ENCODE data around the gene SLC7A7.

DNA sequence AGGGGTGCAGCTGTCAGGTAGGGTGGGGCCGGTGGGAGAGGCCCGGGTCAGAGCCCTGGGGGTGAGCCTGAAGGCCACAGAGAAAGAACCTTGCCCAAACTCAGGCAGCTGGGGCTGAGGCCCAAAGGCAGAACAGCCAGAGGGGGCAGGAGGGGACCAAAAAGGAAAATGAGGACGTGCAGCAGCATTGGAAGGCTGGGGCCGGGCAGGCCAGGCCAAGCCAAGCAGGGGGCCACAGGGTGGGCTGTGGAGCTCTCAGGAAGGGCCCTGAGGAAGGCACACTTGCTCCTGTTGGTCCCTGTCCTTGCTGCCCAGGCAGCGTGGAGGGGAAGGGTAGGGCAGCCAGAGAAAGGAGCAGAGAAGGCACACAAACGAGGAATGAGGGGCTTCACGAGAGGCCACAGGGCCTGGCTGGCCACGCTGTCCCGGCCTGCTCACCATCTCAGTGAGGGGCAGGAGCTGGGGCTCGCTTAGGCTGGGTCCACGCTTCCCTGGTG is 31.6 kb upstream of the SLC7A7 start:
- TF ChIP-seq POLR2A (IDR thresholded peaks at IDR 0.05; ENCODE audit: low read depth, low read length) (no peak), POLR2AphosphoS5 (IDR thresholded peaks at IDR 0.05; ENCODE audit: low read depth, low read length) (no peak), TAF1 (IDR thresholded peaks at IDR 0.05; ENCODE audit: borderline replicate concordance, low read depth, low read length) (no peak)

Data from GM12892 (cell line).